Central memory CD4-positive, alpha-beta T cell (primary cell): ENCODE data around the gene BNIP3.
"Not testable (repeated sequence)": the region's sequence is repeated elsewhere in the genome, so short reads cannot be mapped to it uniquely, and the experiment has no call there.

ENCODE experiments used
- DNase-seq: peaks from one replicate; pipeline ENCODE4 v3.0.0; 2022

Gene BNIP3

DNA sequence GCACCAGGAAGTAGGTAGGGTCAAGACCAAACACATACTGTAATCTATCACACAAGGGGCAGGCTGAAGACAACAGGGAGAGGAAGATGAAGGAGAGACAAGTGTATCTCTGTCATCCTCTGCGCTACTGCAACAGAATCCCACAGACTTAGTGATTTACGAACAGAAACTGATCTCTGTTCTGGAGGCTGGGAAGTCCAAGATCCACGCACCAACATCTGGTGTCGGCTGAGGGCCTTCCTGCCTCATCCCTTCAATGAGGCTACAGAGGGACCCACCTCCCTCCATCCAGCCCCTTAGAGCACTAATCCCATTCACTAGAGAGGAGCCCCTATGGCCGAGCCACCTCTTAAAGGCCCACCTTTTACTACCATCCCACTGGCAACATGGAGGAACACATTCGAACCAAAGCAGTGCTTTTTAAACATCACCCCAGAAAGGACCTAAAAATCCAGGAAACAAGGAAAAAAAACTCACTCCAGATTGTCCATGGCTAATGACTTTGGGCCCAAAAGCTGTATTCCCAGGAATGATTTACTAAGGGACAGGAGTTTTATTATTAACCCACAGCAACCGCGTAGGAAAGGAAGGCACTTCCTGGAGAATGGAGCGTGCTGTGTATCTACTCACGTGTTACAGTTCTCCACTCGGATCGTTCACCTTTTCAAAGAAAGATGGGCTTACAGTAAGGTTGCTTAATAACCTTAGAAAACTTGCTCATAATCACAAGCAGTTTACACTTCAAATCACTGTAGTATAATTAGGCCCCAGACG is 4.2 kb downstream of the BNIP3 start:
- no peak for DNase-seq

DNA sequence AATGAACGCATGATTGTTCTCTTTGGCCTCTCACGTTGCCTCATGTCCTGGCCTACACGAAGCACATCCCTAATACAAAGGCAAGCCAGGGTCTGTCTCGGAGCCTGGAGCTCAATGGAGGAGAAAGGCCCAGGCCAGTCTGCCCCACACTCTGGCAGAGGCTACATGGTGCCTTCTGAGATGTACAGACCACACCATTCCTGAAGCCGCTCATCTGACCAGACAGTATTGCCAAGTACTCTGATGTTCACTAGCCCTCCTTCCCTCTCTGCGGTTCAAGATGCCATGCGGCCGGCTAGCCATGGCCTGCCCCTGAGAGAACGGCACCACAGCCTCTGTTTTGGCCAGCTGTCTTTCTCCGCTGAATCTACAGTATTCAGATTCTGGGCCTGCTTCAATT is 5.9 kb downstream of the BNIP3 start:
- no peak for DNase-seq

GRCh38 chr10:131975003-131975402 is 6.7 kb downstream of the BNIP3 start:
- no peak for DNase-seq

- no peak for DNase-seq
These were observed 7.5 kb downstream of the BNIP3 start for GRCh38 chr10:131974034-131974817.

- no peak for DNase-seq
These were observed 8.4 kb downstream of the BNIP3 start for GRCh38 chr10:131973160-131973951.

DNA sequence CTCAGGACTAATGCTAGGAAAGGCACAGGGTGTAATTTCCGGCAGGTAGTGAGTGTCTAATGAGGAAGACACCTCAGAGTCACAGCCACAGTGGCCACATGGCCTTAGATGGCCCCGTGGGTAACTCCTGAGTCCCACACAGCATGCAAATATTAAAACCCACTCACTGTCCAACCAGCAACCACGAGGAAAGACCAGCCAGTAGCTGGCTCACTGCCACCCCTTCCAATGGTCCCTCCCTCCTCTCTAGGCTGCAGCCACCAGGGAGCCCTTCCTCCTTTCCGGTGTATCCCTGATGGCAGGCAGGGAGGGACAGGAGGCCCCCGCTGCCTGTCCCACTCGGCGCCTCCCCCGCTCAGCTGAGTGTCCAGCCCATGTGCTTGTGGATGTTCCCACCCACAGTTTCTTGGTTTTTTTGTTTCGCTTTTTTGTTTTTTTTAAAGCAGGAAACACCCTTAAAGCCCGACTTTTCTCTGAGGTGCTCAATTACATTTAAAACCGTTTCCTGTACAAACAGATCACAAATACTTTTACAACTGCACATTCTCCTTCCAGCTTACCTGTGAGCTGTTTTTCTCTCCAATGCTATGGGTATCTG is 9.2 kb downstream of the BNIP3 start:
- DNase-seq = peak; percentile 60

DNA sequence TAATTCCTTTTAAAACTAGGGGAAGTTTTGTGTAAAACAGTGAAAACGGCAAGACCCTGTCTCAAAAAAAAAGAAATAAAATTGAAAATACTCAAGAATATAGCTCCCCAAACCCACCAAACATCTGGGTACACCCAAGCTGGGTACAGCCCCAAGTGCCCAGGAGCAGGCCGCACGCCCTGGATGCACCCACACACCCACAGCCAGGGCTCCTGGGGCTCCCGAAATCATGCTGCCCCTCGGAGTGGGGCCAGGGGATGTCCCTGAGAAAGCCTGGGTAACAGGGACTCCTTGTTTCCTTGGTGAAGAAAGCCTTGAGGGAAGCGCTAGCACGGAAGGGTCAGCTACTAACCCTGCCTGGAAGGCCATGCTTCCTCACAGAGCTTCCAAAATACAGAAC is 10.1 kb downstream of the BNIP3 start:
- DNase-seq = no peak

- DNase-seq = no peak
These were observed 10.8 kb downstream of the BNIP3 start for GRCh38 chr10:131970946-131971345.

DNA sequence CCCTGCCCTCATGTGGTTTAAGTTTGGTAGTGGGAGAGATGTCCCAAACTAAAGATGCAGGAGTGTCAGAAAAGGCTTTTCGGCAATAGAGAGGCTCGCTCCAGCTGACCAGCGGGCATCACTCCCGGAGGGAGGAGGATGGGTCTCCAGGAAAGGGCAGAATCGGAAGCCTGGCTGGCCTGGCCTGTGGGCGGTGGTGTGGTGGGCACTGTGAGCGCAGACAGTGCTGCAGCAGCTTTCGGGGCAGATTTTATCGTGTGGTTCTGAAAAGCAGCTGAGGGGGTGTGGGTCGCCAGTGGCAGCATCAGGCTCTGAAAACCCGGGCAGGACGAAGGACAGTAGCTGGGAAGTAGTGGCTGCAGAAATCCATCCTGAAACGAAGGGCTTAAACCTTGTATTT is 12.8 kb downstream of the BNIP3 start:
- no peak for DNase-seq

GRCh38 chr10:131964298-131964697 is 17.4 kb downstream of the BNIP3 start:
- no peak for DNase-seq

DNA sequence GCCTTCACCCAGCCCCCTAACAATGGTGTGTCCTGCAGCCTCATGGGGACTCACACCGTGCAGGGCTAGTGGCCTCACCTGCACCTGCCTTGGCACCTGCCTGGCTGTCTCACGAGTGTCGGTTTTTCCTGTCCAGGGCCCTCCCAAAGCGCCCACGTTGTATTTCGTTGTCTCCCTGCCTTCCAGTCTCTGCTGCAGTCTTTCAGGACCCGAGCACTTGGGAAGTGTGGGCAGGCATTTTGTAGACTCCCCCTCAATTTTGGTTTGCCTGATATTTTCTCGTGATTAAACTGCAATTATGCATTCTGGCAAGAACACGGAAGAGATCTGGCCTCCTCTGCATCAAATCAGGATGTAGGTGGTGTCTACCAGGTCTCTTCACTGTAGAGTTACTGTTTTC is 17.9 kb downstream of the BNIP3 start:
- no peak for DNase-seq

DNA sequence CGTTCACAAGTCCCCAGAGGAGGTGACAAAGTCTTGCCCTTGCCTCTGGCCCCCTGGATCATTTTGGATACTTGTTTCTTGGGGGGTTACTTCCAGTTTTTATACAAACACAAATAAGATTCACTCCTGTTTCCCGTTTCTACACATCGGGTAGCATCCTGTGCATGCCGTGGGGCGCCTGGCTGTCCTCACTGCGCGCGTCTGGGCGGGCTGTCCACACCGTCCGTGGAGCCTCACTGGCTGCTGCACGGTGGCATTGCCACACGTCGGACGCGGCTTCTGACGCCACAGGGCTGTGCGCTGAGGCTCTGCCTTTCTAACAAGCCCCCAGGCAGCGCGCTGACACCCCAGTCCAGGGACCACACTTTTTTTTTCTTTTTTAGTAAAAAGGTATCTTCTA is 18.4 kb downstream of the BNIP3 start:
- no peak for DNase-seq

GRCh38 chr10:131961777-131962662 is 19.7 kb downstream of the BNIP3 start:
- no peak for DNase-seq

DNA sequence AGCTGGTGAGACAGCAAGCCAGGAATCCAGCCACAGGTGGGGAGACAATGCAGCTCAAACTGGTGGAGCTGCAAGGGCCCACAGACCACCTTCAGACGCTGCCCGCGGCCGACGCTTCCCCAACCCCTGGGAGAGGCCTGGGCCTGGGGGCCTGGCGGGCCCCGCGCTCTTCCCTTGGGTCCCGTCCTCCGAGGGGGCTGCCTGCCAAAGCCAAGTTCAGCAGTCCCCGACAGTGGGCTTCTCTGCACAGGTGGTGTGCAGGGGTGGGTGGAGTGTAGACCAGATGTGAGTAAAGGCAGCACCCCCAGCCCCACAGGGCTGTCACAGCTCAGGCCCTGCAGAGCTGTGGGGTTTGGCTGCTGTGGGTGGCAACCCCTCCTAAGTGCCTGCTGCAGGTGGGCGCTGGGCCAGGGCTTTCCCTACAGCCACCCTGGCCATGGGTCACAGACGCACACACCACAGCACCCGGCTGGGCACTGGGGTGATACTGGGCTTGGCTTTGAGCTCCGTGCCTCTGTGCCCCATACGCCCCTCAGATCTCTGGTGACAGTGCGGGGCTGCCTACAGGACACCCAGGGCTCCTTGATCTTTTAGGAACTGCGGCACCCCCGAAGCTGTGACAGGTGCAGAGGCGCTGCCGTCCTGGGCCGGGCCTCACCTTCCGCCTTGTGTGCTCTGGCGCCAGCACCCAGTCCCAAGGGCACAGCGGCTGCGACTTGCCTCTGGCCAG is 20.5 kb downstream of the BNIP3 start:
- no peak for DNase-seq

GRCh38 chr10:131960631-131961046 is 21.1 kb downstream of the BNIP3 start:
- DNase-seq = no peak

GRCh38 chr10:131959841-131960240 is 21.9 kb downstream of the BNIP3 start:
- no peak for DNase-seq

- DNase-seq = no peak
These were observed 26.0 kb downstream of the BNIP3 start for GRCh38 chr10:131955591-131956340.

DNA sequence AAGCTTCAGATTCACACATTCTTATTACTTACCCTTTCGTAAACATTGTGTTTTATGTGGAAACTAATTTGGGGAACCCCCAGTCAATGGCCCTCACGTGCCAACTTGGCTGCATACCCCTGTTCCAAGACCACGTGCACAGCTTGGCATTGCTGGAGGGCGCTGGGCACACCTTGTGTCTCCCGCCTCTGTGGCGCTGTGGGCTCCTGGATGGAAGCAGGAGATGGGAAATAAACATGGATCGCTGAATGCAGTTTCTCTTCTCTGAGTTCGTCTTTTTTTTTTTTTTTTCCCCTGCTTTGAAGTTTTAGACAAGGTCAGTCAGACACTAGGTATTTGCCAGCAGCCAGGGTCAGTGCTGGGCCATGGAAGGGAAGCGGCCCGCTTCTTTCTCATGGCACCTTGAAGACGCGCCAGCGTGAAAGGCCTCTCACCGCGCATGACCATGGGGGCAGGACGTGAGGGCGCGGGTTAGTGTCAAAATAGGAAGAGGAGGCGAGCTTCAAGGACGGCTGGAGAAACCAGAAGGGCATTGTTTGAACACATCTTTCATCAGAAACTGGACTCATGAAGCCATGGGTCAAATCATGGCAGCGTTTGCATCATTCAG is 27.3 kb downstream of the BNIP3 start:
- DNase-seq = no peak

DNA sequence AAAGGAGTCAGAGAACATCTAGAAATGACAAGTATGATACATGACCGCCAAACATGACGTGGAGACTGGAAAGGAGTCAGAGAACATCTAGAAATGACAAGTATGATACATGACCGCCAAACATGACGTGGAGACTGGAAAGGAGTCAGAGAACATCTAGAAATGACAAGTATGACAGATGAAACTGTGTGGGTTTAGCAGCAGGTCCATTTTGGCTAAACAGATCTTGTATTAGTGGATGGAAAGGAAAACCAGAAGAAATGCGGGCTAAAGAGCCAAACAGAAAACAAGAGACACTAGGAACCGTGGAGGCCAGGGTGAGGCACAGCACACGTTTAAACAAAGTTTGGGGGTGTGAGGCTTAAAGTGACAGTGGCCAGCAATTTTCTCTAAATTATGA is 31.8 kb downstream of the BNIP3 start:
- DNase-seq = not testable (repeated sequence)
